Mesothelial cell of epicardium (in vitro differentiated cells): ENCODE data around the gene VSX1. TPM values are rescaled to one million over a fixed set of nuclear protein-coding genes. Genes with fewer than 3 reads are reported as not detected.

Experiments used
- DNase-seq, 2 experiments: peaks; one replicate each; pipeline ENCODE4 v3.0.0; 2021; ENCODE audit warnings: low spot score in 2 of 2; ENCODE audit not compliant: unreplicated experiment in 2 of 2
- H3K27ac Mint-ChIP-seq: 2 replicates; pipeline ENCODE4 v1.8.0; 2021; ENCODE audit warnings: mixed read lengths
- H3K27me3 Mint-ChIP-seq: 2 replicates; pipeline ENCODE4 v1.8.0; 2021; ENCODE audit warnings: low read depth, mixed read lengths
- H3K36me3 Mint-ChIP-seq: 2 replicates; pipeline ENCODE4 v1.8.0; 2021; ENCODE audit warnings: mixed read lengths
- H3K4me1 Mint-ChIP-seq: 2 replicates; pipeline ENCODE4 v1.8.0; 2021; ENCODE audit warnings: mixed read lengths
- H3K4me3 Mint-ChIP-seq: 2 replicates; pipeline ENCODE4 v1.8.0; 2021; ENCODE audit warnings: mild to moderate bottlenecking, moderate library complexity, mixed read lengths
- H3K9me3 Mint-ChIP-seq: 2 replicates; pipeline ENCODE4 v1.8.0; 2021; ENCODE audit warnings: mixed read lengths
- CTCF ChIP-seq: fragments of 200-600 bp; sonication (generic); IDR thresholded peaks from one replicate; pipeline ENCODE4 v1.5.0; 2021; ENCODE audit warnings: antibody characterized with exemption; ENCODE audit not compliant: unreplicated experiment
- total RNA-seq: library from RNA; stranded (reverse); gene quantifications from 3 replicates; pipeline ENCODE4 v1.2.1, GENCODE V29; 2021

Gene VSX1
- total RNA-seq, 1 donor from 2014 or later, result not detected

GRCh38 chr20:25041813-25042530, 40.0 kb downstream of the VSX1 start:
- Mint-ChIP-seq H3K27me3 (peaks cover 9% of the 10 kb centered on the region), H3K36me3 (no peaks in the 10 kb centered on the region), H3K9me3 (no peaks in the 10 kb centered on the region), H3K4me1 (peaks cover 10% of the 10 kb centered on the region), H3K27ac (no peak overlapping the region), H3K4me3 (no peak overlapping the region)
- no peak for DNase-seq
- no peak for TF ChIP-seq CTCF

DNA sequence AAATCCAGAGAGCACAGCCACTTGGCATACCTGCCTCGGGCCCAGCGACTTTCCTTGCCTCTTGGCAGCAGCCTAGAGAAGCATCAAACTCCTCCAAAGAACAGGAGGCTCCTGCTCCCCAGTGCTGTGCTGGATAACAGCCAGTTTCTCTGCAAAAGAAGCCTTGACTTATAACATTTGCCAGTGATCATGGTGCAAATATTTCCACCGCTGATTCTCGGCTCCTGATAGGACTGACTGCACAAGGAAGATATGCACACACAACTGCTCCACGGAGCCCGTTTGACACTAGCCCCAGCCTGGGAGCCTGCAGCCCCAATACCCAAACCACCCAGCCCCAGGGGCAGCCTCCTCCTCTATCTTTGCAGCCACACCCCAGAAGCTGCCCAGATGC, 41.5 kb downstream of the VSX1 start:
- H3K4me1 Mint-ChIP-seq, result peaks cover 23% of the 10 kb centered on the region
- peaks cover under 1% of the 10 kb centered on the region for H3K27me3 Mint-ChIP-seq
- H3K36me3 Mint-ChIP-seq, result no peaks in the 10 kb centered on the region
- no peaks in the 10 kb centered on the region for H3K9me3 Mint-ChIP-seq
- DNase-seq, result no peak
- H3K4me3 Mint-ChIP-seq, result no peak overlapping the region
- H3K27ac Mint-ChIP-seq, result no peak overlapping the region
- no peak for TF ChIP-seq CTCF

DNA sequence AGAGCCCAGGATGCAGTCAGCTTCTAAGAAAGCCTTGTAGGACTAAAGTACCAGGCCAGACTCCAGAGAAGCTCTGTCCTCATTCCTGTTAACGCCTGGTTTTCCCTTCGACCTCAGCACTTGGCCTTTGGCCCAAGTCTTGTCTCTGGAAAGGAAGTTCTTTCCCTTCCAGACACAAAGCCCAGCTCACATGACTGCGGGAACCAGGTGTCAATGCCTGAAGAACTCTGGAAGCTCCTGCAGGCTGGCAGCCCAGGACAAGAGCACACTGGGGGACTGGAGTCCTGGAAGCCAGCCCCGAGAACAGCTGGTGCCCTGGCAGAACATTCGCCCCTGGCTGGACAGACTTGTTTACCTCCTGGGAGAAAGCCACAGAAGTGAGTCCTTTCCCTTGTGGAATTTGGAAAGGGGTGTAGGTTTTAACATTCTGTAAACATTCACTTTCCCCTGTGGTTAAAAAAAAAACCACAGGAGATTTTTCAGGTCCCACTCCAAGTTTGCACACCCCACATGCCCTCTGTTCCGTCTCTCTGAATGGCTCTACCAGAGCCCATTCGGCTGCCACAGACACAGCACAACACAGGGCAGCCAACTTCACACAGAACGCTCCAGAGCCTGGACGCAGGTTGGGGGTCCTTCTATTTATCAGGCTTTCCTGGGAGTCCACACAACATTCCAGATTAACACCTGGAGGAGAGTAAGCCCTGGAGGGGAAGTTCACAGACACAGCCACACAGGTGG, 42.1 kb downstream of the VSX1 start:
- H3K36me3 Mint-ChIP-seq, result no peaks in the 10 kb centered on the region
- H3K27ac Mint-ChIP-seq, result peak overlapping the region; percentile 34
- H3K27me3 Mint-ChIP-seq, result no peaks in the 10 kb centered on the region
- no peak for TF ChIP-seq CTCF
- DNase-seq, result no peak
- H3K4me1 Mint-ChIP-seq, result peaks cover 23% of the 10 kb centered on the region
- no peak overlapping the region for H3K4me3 Mint-ChIP-seq
- no peaks in the 10 kb centered on the region for H3K9me3 Mint-ChIP-seq

GRCh38 chr20:25038591-25039015, 43.3 kb downstream of the VSX1 start:
- DNase-seq, result no peak
- TF ChIP-seq CTCF, result no peak
- Mint-ChIP-seq H3K4me1 (peaks cover 29% of the 10 kb centered on the region), H3K27ac (no peak overlapping the region), H3K27me3 (no peaks in the 10 kb centered on the region), H3K36me3 (no peaks in the 10 kb centered on the region), H3K4me3 (no peak overlapping the region), H3K9me3 (no peaks in the 10 kb centered on the region)

DNA sequence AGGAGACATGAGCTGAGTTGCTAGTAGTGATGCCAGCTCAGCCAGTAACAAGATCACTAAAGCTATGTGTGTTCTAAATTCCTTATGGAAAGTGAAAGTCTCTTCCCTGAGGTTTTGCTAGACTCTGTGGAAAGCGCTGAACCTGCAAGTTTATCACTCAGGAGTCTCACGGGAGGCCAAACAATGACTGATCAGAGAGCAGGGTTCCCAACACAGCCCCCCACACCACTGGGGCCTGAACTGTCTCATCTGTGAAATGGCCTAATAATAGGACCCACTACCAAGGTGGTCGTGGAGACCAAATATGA, 43.9 kb downstream of the VSX1 start:
- TF ChIP-seq CTCF, result no peak
- Mint-ChIP-seq H3K27ac (no peak overlapping the region), H3K4me3 (no peak overlapping the region), H3K27me3 (no peaks in the 10 kb centered on the region), H3K4me1 (peaks cover 34% of the 10 kb centered on the region), H3K9me3 (no peaks in the 10 kb centered on the region), H3K36me3 (no peaks in the 10 kb centered on the region)
- DNase-seq, result no peak
